ENCODE results near the gene PPP2R5C.
"Not testable (repeated sequence)": the region's sequence is repeated elsewhere in the genome, so short reads cannot be mapped to it uniquely, and the experiment has no call there.

The PPP2R5C gene

DNA sequence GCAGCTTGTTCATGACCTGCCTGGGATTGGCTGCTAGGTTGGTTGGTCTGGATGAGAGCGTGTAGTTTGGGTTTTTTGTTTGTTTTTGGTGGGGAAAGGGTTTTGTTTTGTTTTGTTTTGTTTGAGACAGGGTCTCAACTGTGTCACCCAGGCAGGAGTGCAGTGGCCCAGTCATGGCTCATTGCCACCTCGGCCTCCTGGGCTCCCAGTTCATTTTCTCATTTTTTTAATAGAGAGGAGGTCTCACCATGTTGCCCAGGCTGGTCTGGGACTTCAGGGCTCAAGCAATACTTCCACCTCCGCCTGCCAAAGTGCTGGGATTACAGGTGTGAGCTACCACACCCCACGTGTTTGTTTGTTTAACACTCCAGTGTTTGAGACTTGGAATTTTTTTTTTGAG lies 206.7 kb downstream of the PPP2R5C start:
- DNase-seq, result no peak

DNA sequence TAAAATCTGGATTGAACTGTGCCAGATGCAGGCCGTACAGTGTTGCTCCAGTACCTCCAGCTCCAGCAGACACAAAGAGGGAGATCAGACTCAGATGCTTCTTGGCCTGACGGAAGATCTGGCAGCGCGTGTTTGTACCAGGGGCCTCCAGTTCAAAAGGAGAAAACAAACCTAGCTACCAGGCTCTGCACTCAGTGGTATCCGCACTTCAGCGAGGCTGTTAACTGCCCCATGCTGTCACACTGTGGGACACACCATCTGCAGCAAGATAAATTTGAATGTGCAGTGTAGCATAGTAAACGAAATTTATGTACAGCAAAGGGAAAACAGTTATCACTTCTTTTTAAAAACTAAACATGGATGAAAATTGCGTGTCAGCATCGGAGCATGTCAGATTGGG lies 208.0 kb downstream of the PPP2R5C start:
- no peak for DNase-seq

DNA sequence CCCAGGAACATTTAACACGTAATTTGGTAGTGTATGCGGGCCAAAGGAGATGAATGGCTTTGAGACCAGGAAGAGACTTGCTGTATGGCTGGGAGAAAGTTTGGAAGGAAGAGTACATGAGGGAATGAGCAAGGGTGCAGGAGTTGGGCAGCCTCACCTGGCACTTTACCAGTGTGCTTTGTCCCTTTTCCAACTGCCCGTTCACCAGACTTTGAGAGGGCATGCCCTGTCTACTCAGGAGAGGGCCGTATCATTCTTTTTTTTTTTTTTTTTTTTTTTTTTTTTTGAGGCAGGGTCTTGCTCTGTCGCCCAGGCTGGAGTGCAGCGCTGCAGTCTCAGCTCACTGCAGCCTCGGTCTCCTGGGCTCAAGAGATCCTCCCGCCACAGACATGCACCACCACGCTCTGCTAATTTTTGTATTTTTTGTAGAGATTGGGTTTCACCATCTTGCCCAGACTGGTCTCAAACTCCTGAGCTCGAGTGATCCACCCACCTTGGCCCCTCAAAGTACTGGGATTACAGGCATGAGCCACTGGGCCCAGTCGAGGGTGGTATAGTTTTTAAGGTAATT lies 209.4 kb downstream of the PPP2R5C start:
- DNase-seq, result no peak

GRCh38 chr14:101971458-101971857 lies 209.9 kb downstream of the PPP2R5C start:
- not testable (repeated sequence) for DNase-seq

DNA sequence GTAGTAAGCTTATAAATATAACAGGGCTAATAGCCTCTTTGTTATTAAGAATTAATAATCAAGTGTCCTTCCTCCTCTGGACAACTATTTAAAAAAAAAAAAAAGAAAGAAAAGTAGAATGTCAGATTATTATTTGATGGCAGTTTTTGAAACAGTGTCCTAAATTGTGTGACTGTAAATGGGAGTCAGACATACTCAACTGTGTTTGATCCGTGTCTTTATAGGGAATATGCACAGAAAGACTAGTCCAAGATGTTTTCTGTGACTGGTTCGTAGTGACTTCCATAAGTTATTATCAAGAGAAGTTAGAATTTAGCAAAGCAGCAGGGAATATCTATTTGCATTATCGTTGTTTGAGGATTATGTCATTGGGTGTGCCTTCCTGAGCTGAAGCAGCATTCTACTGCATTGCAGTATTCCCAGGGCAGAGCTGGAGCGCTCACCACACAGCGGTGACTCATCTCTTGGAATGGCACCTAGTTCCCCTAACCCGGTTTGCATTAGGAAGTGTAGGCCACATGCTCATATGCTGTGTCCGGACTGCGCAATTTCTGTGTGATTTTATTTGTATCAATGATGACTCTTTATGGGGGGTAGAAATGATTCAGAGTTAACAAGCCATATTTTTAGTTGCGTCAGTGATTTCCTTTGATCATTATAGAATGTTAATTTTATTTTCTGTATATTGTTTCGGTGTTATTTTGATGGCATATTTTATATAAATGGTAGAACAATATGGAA lies 210.8 kb downstream of the PPP2R5C start:
- DNase-seq, result peak; percentile 95 to 96

GRCh38 chr14:101973356-101973755 lies 211.8 kb downstream of the PPP2R5C start:
- DNase-seq, result peak; percentile 22 to 40

DNA sequence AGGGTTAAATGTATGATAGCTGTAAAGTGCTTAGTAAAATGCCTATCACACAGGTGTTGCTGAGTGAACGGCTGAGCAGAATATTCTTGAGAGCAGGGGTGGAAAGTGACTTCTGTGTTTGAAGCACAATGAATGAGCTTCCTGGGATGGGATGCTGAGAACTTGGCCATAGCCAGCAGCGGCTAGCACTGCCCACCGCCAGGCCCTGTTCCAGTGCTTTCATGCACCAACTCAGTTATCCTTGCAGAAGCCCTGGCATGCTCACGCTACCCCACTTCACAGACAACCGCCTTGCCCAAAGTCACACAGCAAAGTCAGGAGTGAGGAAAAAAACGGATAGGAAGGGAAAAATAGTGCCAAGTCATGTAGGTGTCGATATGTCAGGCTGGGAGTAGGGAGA lies 213.7 kb downstream of the PPP2R5C start:
- no peak for DNase-seq
